GM19351 (cell line): ENCODE results near the gene KIF11.

ENCODE experiments used
- ATAC-seq: cut with Tn5 transposase; IDR thresholded peaks from one replicate; pipeline ENCODE4 v1.9.1; 2021; ENCODE audit warnings: mild to moderate bottlenecking, moderate library complexity; ENCODE audit not compliant: unreplicated experiment

The KIF11 gene

GRCh38 chr10:92699518-92700381 is 106.8 kb downstream of the KIF11 start:
- ATAC-seq, result no peak

- ATAC-seq, result no peak
Observed at GRCh38 chr10:92702301-92702916, 109.5 kb downstream of the KIF11 start.
